GM21737 (cell line): ENCODE measurements around the gene MFSD8.
"Not testable (repeated sequence)": the region's sequence is repeated elsewhere in the genome, so short reads cannot be mapped to it uniquely, and the experiment has no call there.

ENCODE experiments used
- ATAC-seq: cut with Tn5 transposase; IDR thresholded peaks from one replicate; pipeline ENCODE4 v1.9.1; 2021; ENCODE audit warnings: mild to moderate bottlenecking, moderate library complexity; ENCODE audit not compliant: unreplicated experiment

The MFSD8 gene

GRCh38 chr4:127965062-127965802 lies at the start of gene MFSD8, which contains the start of gene ABHD18:
Gene MFSD8, minus strand, starts transcription at chr4:127965173. Its CDS starts 40 bp downstream, at chr4:127965133.
Gene ABHD18, plus strand, starts transcription at chr4:127965406. Its CDS starts 17,550 bp downstream, at chr4:127982956.
- peak; percentile 98 for ATAC-seq

- no peak for ATAC-seq
Observed at GRCh38 chr4:128009428-128009827, 44.5 kb upstream of the MFSD8 start.

- no peak for ATAC-seq
Observed at GRCh38 chr4:128006592-128006991, 41.6 kb upstream of the MFSD8 start.

- peak; percentile 98 for ATAC-seq
Observed at GRCh38 chr4:127997534-127998388, 32.8 kb upstream of the MFSD8 start.

- ATAC-seq: not testable (repeated sequence)
Observed at GRCh38 chr4:127996521-127996920, 31.5 kb upstream of the MFSD8 start.

GRCh38 chr4:127995776-127996175 lies 30.8 kb upstream of the MFSD8 start:
- no peak for ATAC-seq

- ATAC-seq: no peak
Observed at GRCh38 chr4:127993151-127993550, 28.2 kb upstream of the MFSD8 start.

GRCh38 chr4:127988638-127989037 lies 23.7 kb upstream of the MFSD8 start:
- no peak for ATAC-seq

GRCh38 chr4:127985989-127986388 lies 21.0 kb upstream of the MFSD8 start:
- ATAC-seq: no peak

- no peak for ATAC-seq
Observed at GRCh38 chr4:127982445-127982844, 17.5 kb upstream of the MFSD8 start.

- no peak for ATAC-seq
Observed at GRCh38 chr4:127978930-127979329, 14.0 kb upstream of the MFSD8 start.

- no peak for ATAC-seq
Observed at GRCh38 chr4:127975121-127975770, 10.3 kb upstream of the MFSD8 start.

- not testable (repeated sequence) for ATAC-seq
Observed at GRCh38 chr4:127970925-127971324, 6.0 kb upstream of the MFSD8 start.

GRCh38 chr4:127968586-127968985 lies 3.6 kb upstream of the MFSD8 start:
- no peak for ATAC-seq

- ATAC-seq: no peak
Observed at GRCh38 chr4:127967141-127967775, 2.3 kb upstream of the MFSD8 start.

- peak; percentile 35 for ATAC-seq
Observed at GRCh38 chr4:127965803-127966175, 816 bp upstream of the MFSD8 start.

GRCh38 chr4:127964426-127965061 lies 429 bp downstream of the MFSD8 start:
- ATAC-seq: peak; percentile 18

- not testable (repeated sequence) for ATAC-seq
Observed at GRCh38 chr4:127963633-127964398, 1.2 kb downstream of the MFSD8 start.

GRCh38 chr4:127959794-127960193 lies 5.2 kb downstream of the MFSD8 start:
- no peak for ATAC-seq

- no peak for ATAC-seq
Observed at GRCh38 chr4:127957105-127957504, 7.9 kb downstream of the MFSD8 start.
